Measurements from ENCODE around the gene GON4L.

GRCh38 chr1:155835548-155835947 lies 21.5 kb downstream of the GON4L start:
- TF ChIP-seq CTCF (IDR thresholded peaks at IDR 0.05) (no peak), POLR2A (IDR thresholded peaks at IDR 0.05) (no peak)
